SK-N-SH (cell line): ENCODE data around the gene C11orf54. TPM values are rescaled to one million over a fixed set of nuclear protein-coding genes. Genes with fewer than 3 reads are reported as not detected.

ENCODE experiments used
- CTCF ChIA-PET: fragments of 300-600, 350-600 bp; formaldehyde crosslinking; extraction: SDS; loops from one replicate; lab custom pipeline; 2021; lab: Yijun Ruan, JAX
- POLR2A ChIA-PET: fragments of 350-600 bp; sonication (Branson Sonifier 250); formaldehyde crosslinking; extraction: SDS; loops from one replicate; lab custom pipeline; 2020; ENCODE audit warnings: antibody characterized with exemption, inconsistent platforms; lab: Yijun Ruan, JAX
- DNase-seq: peaks from one replicate; pipeline ENCODE4 v3.0.0; 2012
- H2AFZ ChIP-seq: fragments of 200-600 bp; sonication (generic); 2 replicates; pipeline ENCODE4 v1.8.1; 2016; ENCODE audit warnings: antibody characterized with exemption, mild to moderate bottlenecking, low read depth
- H3F3A ChIP-seq: fragments of 200-600 bp; sonication (generic); replicated peaks from 2 replicates; pipeline ENCODE3; 2016; ENCODE audit warnings: antibody characterized with exemption, mild to moderate bottlenecking; ENCODE audit not compliant: insufficient read depth
- H3K27ac ChIP-seq, 2 experiments: fragments of 200-500 bp in 1 of 2; fragments of 200-600 bp in 1 of 2; sonication (Bioruptor generic) in 1 of 2; sonication (generic), shearing (Covaris generic) in 1 of 2; 2 replicates each; pipeline versions ENCODE4 v1.5.1 to v1.6.1; 2014 to 2016; ENCODE audit warnings: low read depth in 2 of 2, inconsistent platforms in 1 of 2, low read length in 1 of 2, mild to moderate bottlenecking in 1 of 2, mixed read lengths in 1 of 2
- H3K27me3 ChIP-seq: fragments of 200-600 bp; sonication (generic), shearing (Covaris generic); 2 replicates; pipeline ENCODE4 v1.6.1; 2016; ENCODE audit warnings: mixed run types; ENCODE audit not compliant: insufficient read depth
- H3K36me3 ChIP-seq, 2 experiments: fragments of 200-500 bp in 1 of 2; fragments of 200-600 bp in 1 of 2; sonication (Bioruptor generic) in 1 of 2; sonication (generic) in 1 of 2; replicated peaks in 1 of 2; 2 replicates each; pipeline versions ENCODE3 to v1.5.1; 2014 to 2016; ENCODE audit warnings: low read length in 1 of 2, mild to moderate bottlenecking in 1 of 2; ENCODE audit not compliant: insufficient read depth in 2 of 2, control insufficient read depth in 1 of 2
- H3K4me1 ChIP-seq, 2 experiments: fragments of 200-500 bp in 1 of 2; fragments of 200-600 bp in 1 of 2; sonication (Bioruptor generic) in 1 of 2; sonication (generic), shearing (Covaris generic) in 1 of 2; 2 replicates each; pipeline versions ENCODE4 v1.5.1 to v1.6.1; 2014 to 2016; ENCODE audit warnings: low read depth in 1 of 2, low read length in 1 of 2, mixed run types in 1 of 2; ENCODE audit not compliant: insufficient read depth in 2 of 2, control insufficient read depth in 1 of 2
- H3K4me2 ChIP-seq: fragments of 200-600 bp; sonication (generic), shearing (Covaris generic); 2 replicates; pipeline ENCODE4 v1.6.1; 2017; ENCODE audit warnings: mixed run types
- H3K4me3 ChIP-seq, 2 experiments: fragments of 200-500 bp in 1 of 2; fragments of 200-600 bp in 1 of 2; sonication (Bioruptor generic) in 1 of 2; sonication (generic), shearing (Covaris generic) in 1 of 2; 2 replicates each; pipeline versions ENCODE4 v1.5.1 to v1.8.1; 2014 to 2016; ENCODE audit warnings: low read depth in 2 of 2, inconsistent platforms in 1 of 2, low read length in 1 of 2, mild to moderate bottlenecking in 1 of 2, mixed read lengths in 1 of 2, moderate library complexity in 1 of 2
- H3K79me2 ChIP-seq: fragments of 200-600 bp; sonication (generic); 2 replicates; pipeline ENCODE4 v1.8.1; 2017; ENCODE audit warnings: mild to moderate bottlenecking; ENCODE audit not compliant: insufficient read depth
- H3K9ac ChIP-seq: fragments of 200-600 bp; sonication (generic); 2 replicates; pipeline ENCODE4 v1.6.1; 2017; ENCODE audit warnings: mixed run types
- H3K9me2 ChIP-seq: fragments of 200-600 bp; sonication (generic); 2 replicates; pipeline ENCODE4 v1.6.1; 2017; ENCODE audit warnings: mixed run types
- H3K9me3 ChIP-seq: fragments of 200-600 bp; sonication (generic); 2 replicates; pipeline ENCODE4 v1.6.1; 2017; ENCODE audit warnings: mixed run types, mild to moderate bottlenecking, moderate library complexity
- H4K20me1 ChIP-seq: fragments of 200-600 bp; sonication (generic); 2 replicates; pipeline ENCODE4 v1.6.1; 2017; ENCODE audit warnings: mild to moderate bottlenecking, mixed run types; ENCODE audit not compliant: insufficient read depth
- CHD2 ChIP-seq: fragments of 150-350 bp; IDR thresholded peaks from 2 replicates; pipeline ENCODE4 v1.6.1; 2018; ENCODE audit warnings: low read length; ENCODE audit not compliant: partially characterized antibody
- JUND ChIP-seq: IDR thresholded peaks from 2 replicates; pipeline ENCODE4 v1.4.0; 2012
- NRF1 ChIP-seq: IDR thresholded peaks from 2 replicates; pipeline ENCODE4 v1.6.1; 2012; ENCODE audit warnings: low read depth, mild to moderate bottlenecking, low read length
- RXRA ChIP-seq: IDR thresholded peaks from 2 replicates; pipeline ENCODE4 v1.4.0; 2012; ENCODE audit warnings: low read depth, mild to moderate bottlenecking, borderline replicate concordance
- TCF12 ChIP-seq: IDR thresholded peaks from 2 replicates; pipeline ENCODE4 v1.4.0; 2012
- WGBS: methylation state at CpG from one replicate; pipeline ENCODE4 v1.1.6; 2017; ENCODE audit warnings: low lambda C conversion rate; 5-methylcytosine and 5-hydroxymethylcytosine counted together
- polyA plus RNA-seq, 3 experiments: library from polyadenylated mRNA; depleted of rRNA; stranded (reverse); fragments of >200 nt; gene quantifications; 2 replicates each; pipeline ENCODE4 v1.2.3, GENCODE V29; 2012
- TF ChIP-seq, protein P1 (sequence below): fragments of 200-600 bp; sonication (generic); IDR thresholded peaks from 2 replicates; pipeline ENCODE4 v1.6.1; 2017; ENCODE audit warnings: antibody characterized with exemption, mild to moderate bottlenecking, moderate library complexity
- TF ChIP-seq, protein P2 (sequence below): IDR thresholded peaks from 2 replicates; pipeline ENCODE4 v1.4.0; 2012; ENCODE audit warnings: low read depth, borderline replicate concordance

The C11orf54 gene
- polyA plus RNA-seq, 1 of the 3 experiments (the other 2 are of a cell fraction): 7.7 TPM

DNA sequence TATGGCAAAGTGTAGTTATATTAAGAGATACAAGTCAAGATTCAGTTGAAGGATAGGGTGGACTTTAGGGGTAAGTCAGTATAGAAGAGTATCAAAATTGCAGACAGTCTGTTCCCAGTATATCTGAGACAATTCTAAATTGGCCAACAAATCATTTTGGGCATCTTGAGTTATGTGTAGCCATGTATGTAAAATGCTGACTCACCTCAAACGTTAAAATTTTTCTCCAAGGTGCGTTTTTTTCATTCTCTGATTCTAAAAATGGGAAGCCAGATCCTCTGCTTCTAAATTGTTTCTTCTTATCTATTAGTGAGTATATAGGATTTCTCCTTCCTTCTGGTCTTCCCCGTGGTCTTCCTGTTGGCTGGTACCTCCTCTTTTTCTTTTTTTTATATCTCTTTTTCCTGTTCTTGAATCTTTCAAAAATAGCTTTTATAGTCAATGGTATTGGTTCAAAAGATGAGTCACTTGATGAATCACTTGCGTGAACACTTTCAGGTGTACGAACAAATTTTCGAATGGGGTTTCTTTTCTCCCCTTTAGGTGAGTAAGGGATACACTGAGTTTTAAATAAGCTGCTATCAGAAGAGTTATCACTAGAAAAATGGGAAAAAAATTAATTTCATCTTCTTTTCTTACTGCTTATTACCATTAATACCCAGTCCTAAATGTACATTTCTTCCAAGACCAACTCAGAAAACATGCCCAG lies 3.4 kb upstream of the C11orf54 start:
- H4K20me1 ChIP-seq: peaks cover 75% of the 10 kb centered on the region
- CTCF ChIA-PET: interaction anchor here (0.6 to 1.3 kb wide), 4 partner anchors 14 to 86 kb away, joined by 3 read pairs; no protein-coding TSS in a partner anchor

DNA sequence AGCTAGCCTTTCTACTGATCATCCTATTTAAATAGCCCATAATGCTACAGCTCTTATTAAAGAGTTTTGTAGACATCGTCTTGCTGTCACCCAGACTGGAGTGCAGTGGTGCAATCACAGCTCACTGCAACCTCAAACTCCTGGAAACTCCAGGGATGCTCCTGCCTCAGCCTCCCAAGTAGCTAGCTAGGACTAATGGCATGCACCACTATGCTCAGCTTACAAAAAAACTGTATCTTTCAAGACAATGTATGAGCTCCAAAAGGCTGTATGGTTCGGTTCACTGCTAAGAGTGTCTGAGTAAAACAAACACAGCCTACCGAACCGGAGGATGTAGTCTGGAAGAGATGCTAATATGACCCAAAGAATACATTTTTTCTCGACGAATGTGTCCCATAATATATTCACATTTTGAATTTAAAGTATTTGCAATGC lies 2.8 kb upstream of the C11orf54 start:
- H3K36me3 ChIP-seq: peaks cover 60 to 71% of the 10 kb centered on the region in 2 experiments
- peaks cover 46% of the 10 kb centered on the region for H3F3A ChIP-seq
- POLR2A ChIA-PET: no interaction called here
- peak overlapping the region; percentile 94 to 95 for H3K4me3 ChIP-seq
- CTCF ChIA-PET: interaction anchor here (0.7 to 1.7 kb wide), 5 partner anchors 15 to 86 kb away, joined by 3 to 5 read pairs (median 3); partner anchors contain the start of gene MED17
- H4K20me1 ChIP-seq: peaks cover 68% of the 10 kb centered on the region
- peaks cover 14 to 30% of the 10 kb centered on the region in 2 experiments; a peak in 3 of 4 replicates for H3K4me1 ChIP-seq
- no peaks in the 10 kb centered on the region for H3K9me3 ChIP-seq
- WGBS: 5% methylated on average over 6 of the region's 6 CpGs
- no peak for DNase-seq
- peaks cover 91% of the 10 kb centered on the region for H3K79me2 ChIP-seq
- peak overlapping the region; percentile 88 for H3K4me2 ChIP-seq
- no peaks in the 10 kb centered on the region for H3K9me2 ChIP-seq
- H3K27ac ChIP-seq: peak overlapping the region in 1 of 2 experiments; percentile 93; a peak in 2 of 4 replicates
- peak overlapping the region; percentile 98 for H3K9ac ChIP-seq
- TF ChIP-seq RXRA: no peak
- TF ChIP-seq, protein P1, sequence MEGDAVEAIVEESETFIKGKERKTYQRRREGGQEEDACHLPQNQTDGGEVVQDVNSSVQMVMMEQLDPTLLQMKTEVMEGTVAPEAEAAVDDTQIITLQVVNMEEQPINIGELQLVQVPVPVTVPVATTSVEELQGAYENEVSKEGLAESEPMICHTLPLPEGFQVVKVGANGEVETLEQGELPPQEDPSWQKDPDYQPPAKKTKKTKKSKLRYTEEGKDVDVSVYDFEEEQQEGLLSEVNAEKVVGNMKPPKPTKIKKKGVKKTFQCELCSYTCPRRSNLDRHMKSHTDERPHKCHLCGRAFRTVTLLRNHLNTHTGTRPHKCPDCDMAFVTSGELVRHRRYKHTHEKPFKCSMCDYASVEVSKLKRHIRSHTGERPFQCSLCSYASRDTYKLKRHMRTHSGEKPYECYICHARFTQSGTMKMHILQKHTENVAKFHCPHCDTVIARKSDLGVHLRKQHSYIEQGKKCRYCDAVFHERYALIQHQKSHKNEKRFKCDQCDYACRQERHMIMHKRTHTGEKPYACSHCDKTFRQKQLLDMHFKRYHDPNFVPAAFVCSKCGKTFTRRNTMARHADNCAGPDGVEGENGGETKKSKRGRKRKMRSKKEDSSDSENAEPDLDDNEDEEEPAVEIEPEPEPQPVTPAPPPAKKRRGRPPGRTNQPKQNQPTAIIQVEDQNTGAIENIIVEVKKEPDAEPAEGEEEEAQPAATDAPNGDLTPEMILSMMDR: no peak
- TF ChIP-seq TCF12: no peak
- TF ChIP-seq, protein P2, sequence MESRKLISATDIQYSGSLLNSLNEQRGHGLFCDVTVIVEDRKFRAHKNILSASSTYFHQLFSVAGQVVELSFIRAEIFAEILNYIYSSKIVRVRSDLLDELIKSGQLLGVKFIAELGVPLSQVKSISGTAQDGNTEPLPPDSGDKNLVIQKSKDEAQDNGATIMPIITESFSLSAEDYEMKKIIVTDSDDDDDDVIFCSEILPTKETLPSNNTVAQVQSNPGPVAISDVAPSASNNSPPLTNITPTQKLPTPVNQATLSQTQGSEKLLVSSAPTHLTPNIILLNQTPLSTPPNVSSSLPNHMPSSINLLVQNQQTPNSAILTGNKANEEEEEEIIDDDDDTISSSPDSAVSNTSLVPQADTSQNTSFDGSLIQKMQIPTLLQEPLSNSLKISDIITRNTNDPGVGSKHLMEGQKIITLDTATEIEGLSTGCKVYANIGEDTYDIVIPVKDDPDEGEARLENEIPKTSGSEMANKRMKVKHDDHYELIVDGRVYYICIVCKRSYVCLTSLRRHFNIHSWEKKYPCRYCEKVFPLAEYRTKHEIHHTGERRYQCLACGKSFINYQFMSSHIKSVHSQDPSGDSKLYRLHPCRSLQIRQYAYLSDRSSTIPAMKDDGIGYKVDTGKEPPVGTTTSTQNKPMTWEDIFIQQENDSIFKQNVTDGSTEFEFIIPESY: no peak
- TF ChIP-seq CHD2: no peak
- no peak overlapping the region for H2AFZ ChIP-seq
- H3K27me3 ChIP-seq: no peaks in the 10 kb centered on the region

More for the DNA sequence above, 3.4 kb upstream of the C11orf54 start:
- Histone ChIP-seq H3K27me3 (no peaks in the 10 kb centered on the region), H3K9me2 (no peaks in the 10 kb centered on the region), H3K27ac (peak overlapping the region; percentile 53 to 93; a peak in 3 of 4 replicates), H3K4me1 (peaks cover 14 to 30% of the 10 kb centered on the region in 2 experiments; a peak in 3 of 4 replicates), H3K4me3 (peak overlapping the region; percentile 94 to 95; a peak in 3 of 4 replicates), H3K4me2 (peak overlapping the region; percentile 88), H2AFZ (no peak overlapping the region), H3K36me3 (peaks cover 66 to 76% of the 10 kb centered on the region in 2 experiments), H3K9ac (peak overlapping the region; percentile 98), H3K9me3 (no peaks in the 10 kb centered on the region), H3F3A (peaks cover 52% of the 10 kb centered on the region), H3K79me2 (peaks cover 97% of the 10 kb centered on the region)
- no peak for DNase-seq
- 28% methylated on average over 6 of the region's 6 CpGs for WGBS
- POLR2A ChIA-PET: no interaction called here
- peak; percentile 31; the same call in 1 of the 2 replicates for TF ChIP-seq JUND
- TF ChIP-seq NRF1: no peak
